C4-2B (cell line): Measurements from ENCODE around the gene UTF1.

ENCODE experiments used
- H3K27ac ChIP-seq: fragments of 450-650 bp; 2 replicates; pipeline ENCODE4 v1.5.1; 2017
- CTCF ChIP-seq: fragments of 450-650 bp; conservative IDR thresholded peaks from 2 replicates; pipeline ENCODE4 v1.5.1; 2017; ENCODE audit warnings: mild to moderate bottlenecking
- ZFX ChIP-seq: fragments of 450-650 bp; IDR thresholded peaks from 2 replicates; pipeline ENCODE4 v1.6.1; 2017

Gene UTF1

GRCh38 chr10:133280391-133281059, 50.5 kb downstream of the UTF1 start:
- no peak for TF ChIP-seq ZFX
- TF ChIP-seq CTCF = no peak
- H3K27ac ChIP-seq = no peak overlapping the region

GRCh38 chr10:133281084-133281483, 51.1 kb downstream of the UTF1 start:
- TF ChIP-seq ZFX (no peak), CTCF (no peak)
- no peak overlapping the region for H3K27ac ChIP-seq
